ENCODE results near the gene VCPKMT.
"Not testable (repeated sequence)": the region's sequence is repeated elsewhere in the genome, so short reads cannot be mapped to it uniquely, and the experiment has no call there.

The VCPKMT gene

GRCh38 chr14:50088117-50088515 lies 28.3 kb downstream of the VCPKMT start:
- Mint-ChIP-seq H3K4me3 (peak overlapping the region; percentile 54), H3K9me3 (no peaks in the 10 kb centered on the region), H3K36me3 (ENCODE audit: insufficient read depth) (peaks cover 17% of the 10 kb centered on the region), H3K27ac (ENCODE audit: low read depth) (peak overlapping the region; percentile 45), H3K27me3 (no peaks in the 10 kb centered on the region), H3K4me1 (peaks cover 65% of the 10 kb centered on the region)
- DNase-seq (ENCODE audit: low spot score in 2 of 2) (no peak), ATAC-seq (replicated peaks; ENCODE audit: extremely low read depth, poor library complexity, severe bottlenecking) (no peak)

- peaks cover 67% of the 10 kb centered on the region for H3K4me1 Mint-ChIP-seq
- H3K27me3 Mint-ChIP-seq = no peaks in the 10 kb centered on the region
- DNase-seq (ENCODE audit: low spot score in 2 of 2) (no peak), ATAC-seq (replicated peaks; ENCODE audit: extremely low read depth, poor library complexity, severe bottlenecking) (no peak)
- no peaks in the 10 kb centered on the region for H3K9me3 Mint-ChIP-seq
- H3K36me3 Mint-ChIP-seq (ENCODE audit: insufficient read depth) = peaks cover 22% of the 10 kb centered on the region
- peak overlapping the region; percentile 45 for H3K27ac Mint-ChIP-seq (ENCODE audit: low read depth)
- peak overlapping the region; percentile 54 for H3K4me3 Mint-ChIP-seq
Measured at GRCh38 chr14:50087341-50088116, 28.8 kb downstream of the VCPKMT start.

GRCh38 chr14:50086321-50086711 lies 30.1 kb downstream of the VCPKMT start:
- DNase-seq (ENCODE audit: low spot score in 2 of 2) (no peak), ATAC-seq (replicated peaks; ENCODE audit: extremely low read depth, poor library complexity, severe bottlenecking) (no peak)
- peaks cover 30% of the 10 kb centered on the region for H3K36me3 Mint-ChIP-seq (ENCODE audit: insufficient read depth)
- H3K4me1 Mint-ChIP-seq = peaks cover 74% of the 10 kb centered on the region
- H3K27me3 Mint-ChIP-seq = no peaks in the 10 kb centered on the region
- peak overlapping the region; percentile 94 for H3K27ac Mint-ChIP-seq (ENCODE audit: low read depth)
- H3K9me3 Mint-ChIP-seq = no peaks in the 10 kb centered on the region
- peak overlapping the region; percentile 67 for H3K4me3 Mint-ChIP-seq

GRCh38 chr14:50085570-50086320 lies 30.6 kb downstream of the VCPKMT start:
- Mint-ChIP-seq H3K27ac (ENCODE audit: low read depth) (peak overlapping the region; percentile 94), H3K4me3 (peak overlapping the region; percentile 67), H3K27me3 (no peaks in the 10 kb centered on the region), H3K4me1 (peaks cover 77% of the 10 kb centered on the region), H3K9me3 (no peaks in the 10 kb centered on the region), H3K36me3 (ENCODE audit: insufficient read depth) (peaks cover 29% of the 10 kb centered on the region)
- peak; percentile 5 for ATAC-seq (replicated peaks; ENCODE audit: extremely low read depth, poor library complexity, severe bottlenecking)
- DNase-seq (ENCODE audit: low spot score in 2 of 2) = peak in 1 of 2 donors; percentile 31

GRCh38 chr14:50084666-50085065 lies 31.7 kb downstream of the VCPKMT start:
- peaks cover 74% of the 10 kb centered on the region for H3K4me1 Mint-ChIP-seq
- DNase-seq (ENCODE audit: low spot score in 2 of 2) (no peak), ATAC-seq (replicated peaks; ENCODE audit: extremely low read depth, poor library complexity, severe bottlenecking) (no peak)
- H3K4me3 Mint-ChIP-seq = peak overlapping the region; percentile 67
- H3K27ac Mint-ChIP-seq (ENCODE audit: low read depth) = peak overlapping the region; percentile 94
- no peaks in the 10 kb centered on the region for H3K27me3 Mint-ChIP-seq
- H3K36me3 Mint-ChIP-seq (ENCODE audit: insufficient read depth) = peaks cover 28% of the 10 kb centered on the region
- H3K9me3 Mint-ChIP-seq = no peaks in the 10 kb centered on the region

GRCh38 chr14:50083467-50084337 lies 32.7 kb downstream of the VCPKMT start:
- Mint-ChIP-seq H3K9me3 (no peaks in the 10 kb centered on the region), H3K27me3 (no peaks in the 10 kb centered on the region), H3K27ac (ENCODE audit: low read depth) (peak overlapping the region; percentile 94), H3K4me1 (peaks cover 68% of the 10 kb centered on the region), H3K36me3 (ENCODE audit: insufficient read depth) (peaks cover 28% of the 10 kb centered on the region), H3K4me3 (peak overlapping the region; percentile 32)
- ATAC-seq (replicated peaks; ENCODE audit: extremely low read depth, poor library complexity, severe bottlenecking) = peak; percentile 16
- DNase-seq (ENCODE audit: low spot score in 2 of 2) = peak in 1 of 2 donors; percentile 31

DNA sequence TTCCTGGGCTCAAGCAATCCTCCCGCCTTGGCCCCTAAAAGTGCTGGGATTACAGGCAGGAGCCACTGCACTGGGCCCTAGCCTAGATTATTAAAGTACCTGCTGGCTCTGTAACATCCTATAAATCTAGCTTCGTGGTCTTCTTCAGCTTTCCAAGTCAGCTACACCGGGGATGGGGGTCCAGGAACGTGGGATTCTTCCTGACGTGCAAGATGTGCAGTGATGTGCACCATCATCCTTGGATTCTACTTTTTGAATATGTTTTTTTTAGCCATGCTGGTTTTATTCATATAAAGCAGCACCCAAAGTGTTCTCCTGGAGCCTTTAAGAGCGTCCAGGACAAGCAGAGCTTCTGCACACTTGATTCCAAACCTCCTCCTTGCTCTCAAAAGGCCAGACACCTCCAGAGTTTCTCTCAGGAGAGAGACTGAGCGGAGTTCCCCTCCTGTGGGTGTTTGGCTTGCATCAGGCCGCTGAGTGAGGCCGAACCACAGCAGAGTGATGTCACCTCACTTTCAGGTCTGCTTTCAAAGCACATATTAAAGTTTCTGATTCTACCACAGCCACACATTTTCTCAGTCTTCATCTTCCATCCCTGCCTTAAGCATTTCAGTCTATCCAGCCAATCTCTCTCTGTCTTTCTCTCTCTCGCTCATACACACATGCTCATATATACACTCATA lies 33.4 kb downstream of the VCPKMT start:
- DNase-seq (ENCODE audit: low spot score in 2 of 2) = peak; percentile 58 to 86
- H3K4me3 Mint-ChIP-seq = peak overlapping the region; percentile 32
- no peaks in the 10 kb centered on the region for H3K9me3 Mint-ChIP-seq
- H3K27me3 Mint-ChIP-seq = no peaks in the 10 kb centered on the region
- peak; percentile 76 for ATAC-seq (replicated peaks; ENCODE audit: extremely low read depth, poor library complexity, severe bottlenecking)
- peaks cover 28% of the 10 kb centered on the region for H3K36me3 Mint-ChIP-seq (ENCODE audit: insufficient read depth)
- peak overlapping the region; percentile 94 for H3K27ac Mint-ChIP-seq (ENCODE audit: low read depth)
- H3K4me1 Mint-ChIP-seq = peaks cover 65% of the 10 kb centered on the region

- no peaks in the 10 kb centered on the region for H3K9me3 Mint-ChIP-seq
- peak; percentile 80 for ATAC-seq (replicated peaks; ENCODE audit: extremely low read depth, poor library complexity, severe bottlenecking)
- H3K4me1 Mint-ChIP-seq = peaks cover 63% of the 10 kb centered on the region
Measured at GRCh38 chr14:50082308-50082742, 34.0 kb downstream of the VCPKMT start.

DNA sequence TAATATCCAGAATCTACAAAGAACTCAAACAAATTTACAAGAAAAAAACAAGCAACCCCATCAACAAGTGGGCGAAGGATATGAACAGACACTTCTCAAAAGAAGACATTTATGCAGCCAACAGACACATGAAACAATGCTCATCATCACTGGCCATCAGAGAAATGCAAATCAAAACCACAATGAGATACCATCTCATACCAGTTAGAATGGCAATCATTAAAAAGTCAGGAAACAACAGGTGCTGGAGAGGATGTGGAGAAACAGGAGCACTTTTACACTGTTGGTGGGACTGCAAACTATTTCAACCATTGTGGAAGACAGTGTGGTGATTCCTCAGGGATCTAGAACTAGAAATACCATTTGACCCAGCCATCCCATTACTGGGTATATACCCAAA lies 37.3 kb downstream of the VCPKMT start:
- not testable (repeated sequence) for ATAC-seq (replicated peaks; ENCODE audit: extremely low read depth, poor library complexity, severe bottlenecking)
- H3K4me1 Mint-ChIP-seq = peaks cover 54% of the 10 kb centered on the region

More at GRCh38 chr14:50082308-50082742, 34.0 kb downstream of the VCPKMT start:
- Mint-ChIP-seq H3K36me3 (ENCODE audit: insufficient read depth) (peaks cover 28% of the 10 kb centered on the region), H3K27me3 (no peaks in the 10 kb centered on the region), H3K27ac (ENCODE audit: low read depth) (peak overlapping the region; percentile 94), H3K4me3 (peak overlapping the region; percentile 32)
- DNase-seq (ENCODE audit: low spot score in 2 of 2) = peak; percentile 43 to 80

DNA sequence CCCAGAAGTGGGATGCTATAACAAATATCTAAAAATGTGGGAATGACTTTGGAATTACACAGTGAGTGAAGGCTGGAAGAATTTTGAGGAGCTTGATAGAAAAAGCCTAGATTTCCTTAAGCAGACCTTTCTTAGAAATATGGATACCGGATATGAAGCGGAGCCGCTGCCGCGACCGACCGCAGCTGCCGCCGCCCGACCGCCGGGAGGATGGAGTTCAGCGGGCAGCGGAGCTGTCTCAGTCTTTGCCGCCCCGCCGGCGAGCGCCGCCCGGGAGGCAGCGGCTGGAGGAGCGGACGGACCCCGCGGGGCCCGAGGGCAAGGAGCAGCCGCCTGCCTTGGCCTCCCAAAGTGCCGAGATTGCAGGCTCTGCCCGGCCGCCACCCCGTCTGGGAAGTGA lies 42.7 kb downstream of the VCPKMT start:
- not testable (repeated sequence) for H3K4me3 Mint-ChIP-seq; H3K9me3 Mint-ChIP-seq; H3K27ac Mint-ChIP-seq (ENCODE audit: low read depth); H3K36me3 Mint-ChIP-seq (ENCODE audit: insufficient read depth); DNase-seq (ENCODE audit: low spot score in 2 of 2); H3K27me3 Mint-ChIP-seq; ATAC-seq (replicated peaks; ENCODE audit: extremely low read depth, poor library complexity, severe bottlenecking)
- peaks cover 33% of the 10 kb centered on the region for H3K4me1 Mint-ChIP-seq

More for the DNA sequence above, 37.3 kb downstream of the VCPKMT start:
- H3K9me3 Mint-ChIP-seq; H3K27me3 Mint-ChIP-seq; H3K4me3 Mint-ChIP-seq; DNase-seq (ENCODE audit: low spot score in 2 of 2): not testable (repeated sequence)
- peak overlapping the region; percentile 59 for H3K27ac Mint-ChIP-seq (ENCODE audit: low read depth)
- peaks cover 22% of the 10 kb centered on the region for H3K36me3 Mint-ChIP-seq (ENCODE audit: insufficient read depth)

GRCh38 chr14:50072395-50072794 lies 44.0 kb downstream of the VCPKMT start:
- Mint-ChIP-seq H3K4me3 (no peak overlapping the region), H3K9me3 (no peaks in the 10 kb centered on the region), H3K27ac (ENCODE audit: low read depth) (peak overlapping the region; percentile 64), H3K4me1 (peaks cover 26% of the 10 kb centered on the region), H3K27me3 (no peaks in the 10 kb centered on the region), H3K36me3 (ENCODE audit: insufficient read depth) (peaks cover 2% of the 10 kb centered on the region)
- ATAC-seq (replicated peaks; ENCODE audit: extremely low read depth, poor library complexity, severe bottlenecking) (no peak), DNase-seq (ENCODE audit: low spot score in 2 of 2) (no peak)
